ENCODE data around the gene ADGRD1. TPM values are rescaled to one million over a fixed set of nuclear protein-coding genes. Genes with fewer than 3 reads are reported as not detected.

The ADGRD1 gene
- total RNA-seq, 1 donor from 2014 or later: 1.0 TPM

- H3K9me3 Mint-ChIP-seq (ENCODE audit: unreplicated experiment): no peaks in the 10 kb centered on the region
- H3K4me1 Mint-ChIP-seq (ENCODE audit: unreplicated experiment): no peaks in the 10 kb centered on the region
- no peak for DNase-seq (ENCODE audit: extremely low spot score, unreplicated experiment)
- no peak overlapping the region for H3K4me3 Mint-ChIP-seq (ENCODE audit: unreplicated experiment)
- H3K27me3 Mint-ChIP-seq (ENCODE audit: unreplicated experiment): peaks cover 6% of the 10 kb centered on the region
- H3K36me3 Mint-ChIP-seq (ENCODE audit: unreplicated experiment): no peaks in the 10 kb centered on the region
- no peak for TF ChIP-seq CTCF (IDR thresholded peaks at IDR 0.05)
- H3K27ac Mint-ChIP-seq (ENCODE audit: unreplicated experiment): no peak overlapping the region
Measured at GRCh38 chr12:130984183-130985058, 30.7 kb downstream of the ADGRD1 start.

- DNase-seq (ENCODE audit: extremely low spot score, unreplicated experiment): no peak
- no peaks in the 10 kb centered on the region for H3K36me3 Mint-ChIP-seq (ENCODE audit: unreplicated experiment)
- H3K4me1 Mint-ChIP-seq (ENCODE audit: unreplicated experiment): no peaks in the 10 kb centered on the region
- H3K9me3 Mint-ChIP-seq (ENCODE audit: unreplicated experiment): no peaks in the 10 kb centered on the region
- TF ChIP-seq CTCF (IDR thresholded peaks at IDR 0.05): no peak
- peaks cover 6% of the 10 kb centered on the region for H3K27me3 Mint-ChIP-seq (ENCODE audit: unreplicated experiment)
- H3K4me3 Mint-ChIP-seq (ENCODE audit: unreplicated experiment): no peak overlapping the region
- no peak overlapping the region for H3K27ac Mint-ChIP-seq (ENCODE audit: unreplicated experiment)
Measured at GRCh38 chr12:130987151-130987931, 33.6 kb downstream of the ADGRD1 start.

DNA sequence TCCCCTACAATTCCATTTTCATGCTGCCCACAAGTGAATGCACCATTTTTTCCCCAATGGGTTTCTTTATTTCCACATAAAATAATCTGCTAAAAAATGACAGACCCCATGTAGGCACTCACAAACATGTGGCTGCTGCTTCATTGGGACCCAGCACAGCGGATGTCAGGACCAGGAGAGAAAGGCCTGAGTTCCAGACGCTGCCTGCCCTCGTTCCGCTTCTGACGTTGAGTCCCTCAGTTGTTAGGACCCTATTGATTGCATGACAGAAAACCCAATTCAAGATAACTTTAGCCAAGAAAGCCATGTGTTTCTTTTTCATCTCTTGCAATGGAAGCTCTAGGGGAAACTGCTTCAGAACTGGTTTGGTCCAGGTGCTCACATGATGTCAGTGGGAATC is 34.6 kb downstream of the ADGRD1 start:
- H3K9me3 Mint-ChIP-seq (ENCODE audit: unreplicated experiment): no peaks in the 10 kb centered on the region
- no peak for DNase-seq (ENCODE audit: extremely low spot score, unreplicated experiment)
- no peak for TF ChIP-seq CTCF (IDR thresholded peaks at IDR 0.05)
- H3K27me3 Mint-ChIP-seq (ENCODE audit: unreplicated experiment): peaks cover 2% of the 10 kb centered on the region
- H3K4me1 Mint-ChIP-seq (ENCODE audit: unreplicated experiment): no peaks in the 10 kb centered on the region
- H3K4me3 Mint-ChIP-seq (ENCODE audit: unreplicated experiment): no peak overlapping the region
- no peaks in the 10 kb centered on the region for H3K36me3 Mint-ChIP-seq (ENCODE audit: unreplicated experiment)
- no peak overlapping the region for H3K27ac Mint-ChIP-seq (ENCODE audit: unreplicated experiment)

DNA sequence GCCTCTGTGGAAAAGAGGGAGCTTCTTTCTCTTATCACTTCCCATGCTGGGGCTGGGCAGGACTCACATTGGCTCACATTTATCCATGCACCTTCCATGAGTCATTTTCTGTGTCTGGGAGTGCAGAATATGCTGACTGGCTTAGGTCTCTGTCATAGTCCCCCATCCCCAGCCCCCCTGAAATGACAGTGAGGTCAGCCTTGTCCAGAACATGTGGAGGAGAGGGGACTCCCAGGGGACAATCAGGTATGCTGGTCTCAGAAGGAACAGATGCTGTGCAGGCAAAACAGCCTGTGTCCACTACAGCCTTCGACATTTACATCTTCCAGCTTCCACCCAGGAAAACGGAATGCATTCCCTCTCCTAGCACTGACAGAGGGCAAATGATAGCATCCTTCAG is 35.0 kb downstream of the ADGRD1 start:
- Mint-ChIP-seq H3K4me3 (ENCODE audit: unreplicated experiment) (no peak overlapping the region), H3K27ac (ENCODE audit: unreplicated experiment) (no peak overlapping the region), H3K36me3 (ENCODE audit: unreplicated experiment) (no peaks in the 10 kb centered on the region), H3K9me3 (ENCODE audit: unreplicated experiment) (no peaks in the 10 kb centered on the region), H3K27me3 (ENCODE audit: unreplicated experiment) (peaks cover 2% of the 10 kb centered on the region), H3K4me1 (ENCODE audit: unreplicated experiment) (no peaks in the 10 kb centered on the region)
- no peak for TF ChIP-seq CTCF (IDR thresholded peaks at IDR 0.05)
- no peak for DNase-seq (ENCODE audit: extremely low spot score, unreplicated experiment)

DNA sequence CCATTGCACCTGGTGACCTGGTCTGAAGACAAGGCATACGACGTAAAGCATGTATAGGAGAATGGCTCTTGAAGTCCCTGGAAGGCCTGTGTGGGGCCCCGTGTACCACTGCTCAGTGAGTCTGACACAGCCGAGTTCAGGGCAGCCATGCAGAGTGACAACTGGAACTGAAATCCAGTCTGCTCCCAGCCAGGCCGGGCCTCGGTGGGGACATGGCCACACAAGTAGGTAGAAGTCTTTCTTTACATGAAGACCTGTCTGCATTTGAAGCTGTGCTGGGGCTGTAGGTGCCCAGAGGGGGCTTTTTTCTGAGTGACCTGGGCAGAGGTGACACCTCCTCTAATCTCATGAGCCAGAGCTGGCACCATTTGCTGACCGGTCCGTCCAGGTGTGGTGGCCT is 35.7 kb downstream of the ADGRD1 start:
- Mint-ChIP-seq H3K27me3 (ENCODE audit: unreplicated experiment) (peaks cover 2% of the 10 kb centered on the region), H3K4me1 (ENCODE audit: unreplicated experiment) (no peaks in the 10 kb centered on the region)

More for the DNA sequence above, 35.7 kb downstream of the ADGRD1 start:
- Mint-ChIP-seq H3K27ac (ENCODE audit: unreplicated experiment) (no peak overlapping the region), H3K4me3 (ENCODE audit: unreplicated experiment) (no peak overlapping the region), H3K36me3 (ENCODE audit: unreplicated experiment) (no peaks in the 10 kb centered on the region), H3K9me3 (ENCODE audit: unreplicated experiment) (no peaks in the 10 kb centered on the region)
- no peak for DNase-seq (ENCODE audit: extremely low spot score, unreplicated experiment)
- TF ChIP-seq CTCF (IDR thresholded peaks at IDR 0.05): no peak

Measured in osteocyte (in vitro differentiated cells).